Osteoblast (primary cell): Measurements from ENCODE around the gene ELMO1. TPM values are rescaled to one million over a fixed set of nuclear protein-coding genes. Genes with fewer than 3 reads are reported as not detected.

ENCODE experiments used
- DNase-seq: peaks from one replicate; pipeline ENCODE4 v3.0.0; 2011; ENCODE audit warnings: low spot score, mixed read lengths; ENCODE audit not compliant: insufficient read length; ENCODE audit errors: missing footprints
- H2AFZ ChIP-seq: 2 replicates; pipeline ENCODE4 v1.6.0; 2011; ENCODE audit warnings: mild to moderate bottlenecking, low read length
- H3K27ac ChIP-seq: 2 replicates; pipeline ENCODE4 v1.5.1; 2011; ENCODE audit warnings: mild to moderate bottlenecking, low read depth, low read length, moderate library complexity
- H3K27me3 ChIP-seq: 2 replicates; pipeline ENCODE4 v1.6.0; 2012; ENCODE audit warnings: mild to moderate bottlenecking, control low read depth, inconsistent platforms, low read length, moderate library complexity; ENCODE audit not compliant: insufficient read depth
- H3K36me3 ChIP-seq: 2 replicates; pipeline ENCODE4 v1.5.1; 2011; ENCODE audit warnings: mild to moderate bottlenecking, low read length, control low read depth, moderate library complexity; ENCODE audit not compliant: insufficient read depth
- H3K4me1 ChIP-seq: 2 replicates; pipeline ENCODE4 v1.5.1; 2011; ENCODE audit warnings: mild to moderate bottlenecking, low read length, control low read depth, moderate library complexity; ENCODE audit not compliant: insufficient read depth
- H3K4me2 ChIP-seq: 2 replicates; pipeline ENCODE4 v1.6.0; 2011; ENCODE audit warnings: mild to moderate bottlenecking, low read length; ENCODE audit not compliant: insufficient read depth
- H3K4me3 ChIP-seq: fragments of 200-600 bp; sonication (generic); 3 replicates; pipeline ENCODE4 v1.5.1; 2012; ENCODE audit warnings: mild to moderate bottlenecking, low read length, inconsistent platforms; ENCODE audit not compliant: insufficient read depth
- H3K79me2 ChIP-seq: 2 replicates; pipeline ENCODE4 v1.6.0; 2012; ENCODE audit warnings: mild to moderate bottlenecking, low read length, control low read depth, inconsistent platforms; ENCODE audit not compliant: insufficient read depth
- H3K9me3 ChIP-seq: 2 replicates; pipeline ENCODE4 v1.5.1; 2011; ENCODE audit warnings: low read depth, low read length, control low read depth
- H4K20me1 ChIP-seq: 2 replicates; pipeline ENCODE4 v1.6.0; 2012; ENCODE audit warnings: mild to moderate bottlenecking, low read length, control low read depth; ENCODE audit not compliant: insufficient read depth
- total RNA-seq: library from RNA; depleted of rRNA; stranded (reverse); fragments of >200 nt; gene quantifications from 2 replicates; pipeline ENCODE4 v1.2.3, GENCODE V29; 2012
- TF ChIP-seq, protein P1 (sequence below): IDR thresholded peaks from 2 replicates; pipeline ENCODE4 v1.5.1; 2011; ENCODE audit warnings: mild to moderate bottlenecking, low read depth, low read length, moderate library complexity; ENCODE audit errors: extremely low read depth

Gene ELMO1
- total RNA-seq, 1 donor = 2.2 TPM

- H3K79me2 ChIP-seq = no peaks in the 10 kb centered on the region
- no peak overlapping the region for H3K4me3 ChIP-seq
- no peak overlapping the region for H3K4me2 ChIP-seq
- no peaks in the 10 kb centered on the region for H3K9me3 ChIP-seq
- TF ChIP-seq, protein P1, sequence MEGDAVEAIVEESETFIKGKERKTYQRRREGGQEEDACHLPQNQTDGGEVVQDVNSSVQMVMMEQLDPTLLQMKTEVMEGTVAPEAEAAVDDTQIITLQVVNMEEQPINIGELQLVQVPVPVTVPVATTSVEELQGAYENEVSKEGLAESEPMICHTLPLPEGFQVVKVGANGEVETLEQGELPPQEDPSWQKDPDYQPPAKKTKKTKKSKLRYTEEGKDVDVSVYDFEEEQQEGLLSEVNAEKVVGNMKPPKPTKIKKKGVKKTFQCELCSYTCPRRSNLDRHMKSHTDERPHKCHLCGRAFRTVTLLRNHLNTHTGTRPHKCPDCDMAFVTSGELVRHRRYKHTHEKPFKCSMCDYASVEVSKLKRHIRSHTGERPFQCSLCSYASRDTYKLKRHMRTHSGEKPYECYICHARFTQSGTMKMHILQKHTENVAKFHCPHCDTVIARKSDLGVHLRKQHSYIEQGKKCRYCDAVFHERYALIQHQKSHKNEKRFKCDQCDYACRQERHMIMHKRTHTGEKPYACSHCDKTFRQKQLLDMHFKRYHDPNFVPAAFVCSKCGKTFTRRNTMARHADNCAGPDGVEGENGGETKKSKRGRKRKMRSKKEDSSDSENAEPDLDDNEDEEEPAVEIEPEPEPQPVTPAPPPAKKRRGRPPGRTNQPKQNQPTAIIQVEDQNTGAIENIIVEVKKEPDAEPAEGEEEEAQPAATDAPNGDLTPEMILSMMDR = no peak
- H3K27ac ChIP-seq = no peak overlapping the region
- H3K27me3 ChIP-seq = no peaks in the 10 kb centered on the region
- no peak overlapping the region for H2AFZ ChIP-seq
- no peaks in the 10 kb centered on the region for H4K20me1 ChIP-seq
- no peaks in the 10 kb centered on the region for H3K4me1 ChIP-seq
- no peak for DNase-seq
- H3K36me3 ChIP-seq = no peaks in the 10 kb centered on the region
Observed at GRCh38 chr7:36951257-36951697, 497.4 kb downstream of the ELMO1 start.

- Histone ChIP-seq H3K27me3 (no peaks in the 10 kb centered on the region), H3K4me3 (no peak overlapping the region), H4K20me1 (no peaks in the 10 kb centered on the region), H3K4me2 (no peak overlapping the region), H3K36me3 (no peaks in the 10 kb centered on the region), H3K79me2 (no peaks in the 10 kb centered on the region), H2AFZ (no peak overlapping the region), H3K4me1 (no peaks in the 10 kb centered on the region), H3K27ac (no peak overlapping the region), H3K9me3 (no peaks in the 10 kb centered on the region)
- DNase-seq = no peak
- TF ChIP-seq, protein P1 = no peak
Observed at GRCh38 chr7:36949711-36950600, 498.7 kb downstream of the ELMO1 start.

GRCh38 chr7:36946401-36946739 is 502.3 kb downstream of the ELMO1 start:
- Histone ChIP-seq H2AFZ (no peak overlapping the region), H3K79me2 (no peaks in the 10 kb centered on the region), H3K4me3 (no peak overlapping the region), H3K27ac (no peak overlapping the region), H4K20me1 (no peaks in the 10 kb centered on the region), H3K4me2 (no peak overlapping the region), H3K36me3 (no peaks in the 10 kb centered on the region), H3K4me1 (no peaks in the 10 kb centered on the region), H3K27me3 (no peaks in the 10 kb centered on the region), H3K9me3 (no peaks in the 10 kb centered on the region)
- TF ChIP-seq, protein P1 = no peak
- DNase-seq = no peak

DNA sequence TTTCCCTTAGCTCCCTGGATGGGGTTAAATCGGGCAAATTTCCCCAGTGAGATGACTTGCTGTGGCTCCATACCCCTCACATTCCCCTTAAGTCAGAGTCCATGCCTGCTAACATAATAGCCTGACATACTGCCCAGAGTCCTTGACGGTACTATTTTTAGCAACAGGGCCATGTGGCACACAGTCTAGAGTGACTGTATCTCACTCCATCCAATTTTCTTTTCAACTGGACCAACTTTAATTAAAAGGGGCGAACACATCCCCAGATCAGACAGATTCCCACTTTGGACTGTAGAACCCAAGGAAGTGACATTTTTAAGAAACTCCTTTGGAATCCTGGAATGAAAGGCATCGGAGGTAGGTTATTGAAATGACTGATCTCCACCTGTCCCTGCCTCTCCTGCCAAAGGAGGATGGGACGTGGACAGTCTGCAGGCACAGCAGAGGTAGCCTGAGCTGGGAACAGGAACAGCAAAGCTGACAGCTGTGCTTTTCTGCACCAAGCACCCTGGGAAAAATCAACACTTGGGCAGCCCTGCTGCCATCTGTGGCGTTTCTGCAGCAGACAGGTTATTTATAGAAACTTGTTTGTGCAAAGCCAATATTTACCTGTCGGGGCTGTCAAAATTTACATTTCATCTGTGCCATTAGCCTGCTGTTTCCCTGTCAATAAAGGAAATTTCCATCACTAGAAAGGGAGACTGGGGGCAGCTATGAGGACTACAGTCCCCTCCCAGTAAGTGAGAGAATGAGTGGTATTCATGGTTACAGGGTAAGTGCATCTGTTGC is 502.9 kb downstream of the ELMO1 start:
- Histone ChIP-seq H3K4me1 (no peaks in the 10 kb centered on the region), H3K79me2 (no peaks in the 10 kb centered on the region), H3K9me3 (no peaks in the 10 kb centered on the region), H4K20me1 (no peaks in the 10 kb centered on the region), H3K36me3 (no peaks in the 10 kb centered on the region), H3K27me3 (no peaks in the 10 kb centered on the region), H3K4me3 (no peak overlapping the region), H2AFZ (no peak overlapping the region), H3K27ac (no peak overlapping the region), H3K4me2 (no peak overlapping the region)
- TF ChIP-seq, protein P1 = no peak
- no peak for DNase-seq
